AG08395 (cell line): ENCODE results near the gene TASOR.
"Not testable (repeated sequence)": the region's sequence is repeated elsewhere in the genome, so short reads cannot be mapped to it uniquely, and the experiment has no call there.

Experiments
- DNase-seq: peaks from one replicate; pipeline ENCODE4 v3.0.0; 2012; ENCODE audit warnings: mixed read lengths, low spot score

The TASOR gene, protein sequence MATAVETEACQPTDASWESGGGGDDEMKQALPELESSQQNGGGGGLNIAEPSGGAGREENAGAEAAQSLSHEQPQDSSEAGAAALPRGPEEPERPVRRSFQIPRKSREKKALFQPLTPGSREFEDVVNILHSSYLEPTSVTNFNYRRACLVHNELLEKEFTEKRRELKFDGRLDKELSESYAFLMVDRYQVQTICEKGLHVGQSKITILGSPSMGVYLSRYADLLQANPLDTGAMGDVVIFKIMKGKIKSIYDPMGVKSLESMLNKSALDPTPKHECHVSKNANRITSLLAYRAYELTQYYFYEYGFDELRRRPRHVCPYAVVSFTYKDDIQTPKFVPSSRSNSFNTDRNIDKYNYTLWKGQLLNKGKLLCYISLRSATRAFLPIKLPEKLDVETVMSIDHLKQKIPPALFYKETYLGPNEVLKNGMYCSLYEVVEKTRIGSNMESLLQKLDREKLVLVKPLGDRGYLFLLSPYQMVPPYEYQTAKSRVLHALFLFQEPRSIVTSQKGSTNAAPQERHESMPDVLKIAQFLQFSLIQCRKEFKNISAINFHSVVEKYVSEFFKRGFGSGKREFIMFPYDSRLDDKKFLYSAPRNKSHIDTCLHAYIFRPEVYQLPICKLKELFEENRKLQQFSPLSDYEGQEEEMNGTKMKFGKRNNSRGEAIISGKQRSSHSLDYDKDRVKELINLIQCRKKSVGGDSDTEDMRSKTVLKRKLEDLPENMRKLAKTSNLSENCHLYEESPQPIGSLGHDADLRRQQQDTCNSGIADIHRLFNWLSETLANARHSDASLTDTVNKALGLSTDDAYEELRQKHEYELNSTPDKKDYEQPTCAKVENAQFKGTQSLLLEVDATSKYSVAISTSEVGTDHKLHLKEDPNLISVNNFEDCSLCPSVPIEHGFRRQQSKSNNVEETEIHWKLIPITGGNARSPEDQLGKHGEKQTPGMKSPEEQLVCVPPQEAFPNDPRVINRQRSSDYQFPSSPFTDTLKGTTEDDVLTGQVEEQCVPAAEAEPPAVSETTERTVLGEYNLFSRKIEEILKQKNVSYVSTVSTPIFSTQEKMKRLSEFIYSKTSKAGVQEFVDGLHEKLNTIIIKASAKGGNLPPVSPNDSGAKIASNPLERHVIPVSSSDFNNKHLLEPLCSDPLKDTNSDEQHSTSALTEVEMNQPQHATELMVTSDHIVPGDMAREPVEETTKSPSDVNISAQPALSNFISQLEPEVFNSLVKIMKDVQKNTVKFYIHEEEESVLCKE (N-terminal part only)

DNA sequence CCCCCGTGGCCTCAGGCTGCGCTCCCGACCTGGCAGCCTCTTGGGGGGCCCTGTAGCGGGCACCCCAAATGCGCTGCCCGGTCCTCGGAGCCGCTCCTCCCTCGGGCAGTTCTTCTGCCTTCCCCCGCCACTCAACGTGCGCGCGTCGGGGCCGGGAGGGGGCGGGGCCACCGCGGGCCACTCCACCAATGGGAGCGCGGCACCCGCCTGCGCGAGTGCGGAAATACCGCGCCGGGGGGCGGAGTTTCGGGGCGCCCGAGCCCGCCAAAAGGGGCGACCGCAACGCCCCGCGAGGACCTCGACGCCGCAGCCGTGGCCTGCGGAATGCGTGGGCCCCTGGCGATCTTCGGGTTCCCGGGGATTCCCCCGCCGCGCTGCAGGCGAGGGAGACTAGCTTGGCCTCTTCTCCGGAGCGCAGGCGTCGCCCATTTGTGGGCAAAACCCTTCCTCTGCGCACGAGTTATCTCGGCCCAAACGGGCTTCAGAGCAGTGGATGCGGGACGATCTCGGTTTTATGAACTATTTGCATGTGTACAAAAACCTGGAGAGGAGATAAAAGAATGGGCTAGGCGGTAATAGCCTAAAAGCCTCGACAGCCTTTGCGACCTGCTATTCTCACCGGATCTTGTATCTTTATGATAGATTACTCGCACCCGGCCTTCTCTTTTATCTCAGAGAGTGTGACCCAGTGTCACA lies at the start of gene TASOR:
Gene TASOR (minus strand): TSS at position 144 of the 696 bp plus-strand sequence. CDS start 259 bp downstream, outside the sequence.
- peak; percentile 96 for DNase-seq

DNA sequence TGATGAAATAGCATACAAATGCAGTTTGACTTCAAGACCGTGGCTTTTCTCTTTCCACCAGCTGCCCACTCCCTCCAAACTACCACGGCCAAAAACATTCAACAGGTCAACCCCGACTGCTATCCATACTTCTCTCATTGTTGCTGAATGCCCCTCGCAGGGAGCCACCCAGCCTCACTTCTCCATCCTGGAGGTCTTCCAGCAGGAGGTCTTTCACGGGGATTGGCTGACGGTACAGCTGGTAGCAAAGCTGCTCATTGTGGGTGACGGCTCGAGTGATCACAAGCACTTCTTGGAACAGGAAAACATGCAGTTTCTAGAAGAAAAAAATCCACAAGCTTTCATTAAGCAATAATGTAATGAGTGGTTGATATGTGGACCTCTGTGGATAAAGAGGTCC lies 49.0 kb upstream of the TASOR start:
- DNase-seq = no peak

DNA sequence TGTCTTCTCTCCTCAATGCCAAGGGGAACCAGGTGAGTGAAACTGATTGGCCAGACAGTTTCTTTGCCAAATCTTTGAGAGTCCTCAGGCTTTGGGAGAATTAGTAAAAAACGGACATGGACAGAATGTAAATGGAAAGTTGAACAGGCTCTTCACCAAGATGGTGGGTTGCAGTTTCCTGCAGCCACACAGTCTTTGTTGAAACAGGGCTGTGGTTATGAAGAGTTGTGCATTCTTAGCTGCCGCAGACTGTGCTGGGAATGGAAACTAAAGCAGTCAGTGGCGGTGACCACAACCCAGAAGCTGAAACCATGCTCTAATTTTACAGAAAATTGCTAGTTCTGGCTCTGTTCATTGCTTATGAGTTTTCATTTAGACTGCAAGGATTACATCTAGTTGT lies 42.1 kb upstream of the TASOR start:
- DNase-seq = no peak

DNA sequence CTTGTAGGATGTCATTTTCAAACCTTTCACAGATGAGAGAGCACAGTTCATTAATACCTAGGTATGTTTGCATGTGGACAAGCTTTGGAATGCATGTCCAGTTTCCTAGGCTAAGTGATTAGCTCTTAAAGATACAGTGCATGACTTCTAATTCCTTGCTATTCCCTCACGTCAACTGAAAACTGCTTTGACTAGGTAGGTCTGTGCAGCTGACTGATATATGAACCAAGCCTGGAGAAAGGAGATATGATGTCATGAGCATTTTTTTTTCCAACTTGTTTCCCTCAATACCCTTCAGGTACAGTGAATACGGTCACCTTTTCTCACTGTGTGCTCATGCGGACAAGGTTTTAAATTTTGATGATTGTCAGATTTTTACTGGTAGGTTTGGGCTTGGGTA lies 41.6 kb upstream of the TASOR start:
- no peak for DNase-seq

DNA sequence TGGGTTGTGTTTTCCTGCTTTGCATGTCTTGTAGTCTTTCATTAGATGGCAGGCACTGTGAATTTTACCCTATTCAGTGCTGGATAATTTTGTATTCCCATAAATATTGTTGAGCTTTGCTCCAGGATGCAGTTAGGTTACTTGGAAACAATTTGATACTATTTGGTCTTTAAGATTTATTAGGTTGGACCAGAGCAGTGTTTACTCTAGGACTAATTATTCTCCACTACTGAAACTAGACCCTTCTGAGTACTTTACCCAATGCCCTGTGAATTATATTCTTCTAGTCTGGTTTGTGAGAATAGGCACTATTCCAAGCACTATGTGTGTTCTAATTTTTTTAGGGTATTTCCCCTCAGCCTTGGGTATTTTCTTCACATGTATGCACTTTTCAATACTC lies 37.8 kb upstream of the TASOR start:
- no peak for DNase-seq

DNA sequence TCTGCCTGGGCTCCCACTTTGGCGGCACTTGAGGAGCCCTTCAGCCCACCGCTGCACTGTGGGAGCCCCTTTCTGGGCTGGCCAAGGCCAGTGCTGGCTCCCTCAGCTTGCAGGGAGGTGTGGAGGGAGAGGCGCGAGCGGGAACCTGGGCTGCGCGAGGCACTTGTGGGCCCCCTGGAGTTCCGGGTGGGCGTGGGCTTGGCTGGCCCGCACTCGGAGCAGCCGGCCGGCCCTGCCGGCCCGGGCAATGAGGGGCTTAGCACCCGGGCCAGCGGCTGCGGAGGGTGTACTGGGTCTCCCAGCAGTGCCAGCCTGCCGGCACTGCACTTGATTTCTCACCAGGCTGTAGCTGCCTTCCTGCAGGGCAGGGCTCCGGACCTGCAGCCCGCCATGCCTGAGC lies 35.7 kb upstream of the TASOR start:
- not testable (repeated sequence) for DNase-seq

DNA sequence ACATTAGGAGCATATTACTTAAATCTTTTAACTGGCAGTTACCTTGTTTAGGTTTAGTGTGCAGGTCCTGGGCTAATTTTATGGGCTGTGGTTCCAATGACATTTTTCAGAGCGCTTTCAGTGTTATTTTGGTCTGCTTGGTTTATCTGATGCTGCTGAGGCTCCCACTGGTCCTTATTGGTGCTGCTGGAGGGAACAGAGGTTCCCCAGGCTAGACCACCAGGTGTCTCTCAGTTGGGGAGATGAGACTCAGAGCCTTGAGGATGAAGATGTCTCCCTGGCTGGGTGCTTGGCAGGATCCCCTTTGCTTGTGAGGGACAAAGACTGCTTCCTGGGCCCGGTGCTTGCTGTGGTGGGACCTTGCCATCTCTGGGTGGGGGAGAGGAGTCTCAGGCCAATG lies 28.3 kb upstream of the TASOR start:
- no peak for DNase-seq

DNA sequence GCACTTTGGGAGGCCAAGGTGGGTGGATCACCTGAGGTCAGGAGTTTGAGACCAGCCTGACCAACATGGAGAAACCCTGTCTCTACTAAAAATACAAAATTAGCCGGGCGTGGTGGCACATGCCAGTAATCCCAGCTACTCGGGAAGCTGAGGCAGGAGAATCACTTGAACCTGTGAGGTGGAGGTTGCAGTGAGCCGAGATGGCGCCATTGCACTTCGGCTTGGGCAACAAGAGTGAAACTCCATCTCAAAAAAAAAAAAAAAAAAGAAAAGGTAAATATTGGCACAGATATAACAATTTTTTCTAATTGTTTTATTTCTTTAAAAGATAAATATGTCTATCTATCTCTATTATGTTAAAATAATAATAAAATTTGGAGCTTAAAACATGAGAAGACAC lies 24.3 kb upstream of the TASOR start:
- DNase-seq = not testable (repeated sequence)

DNA sequence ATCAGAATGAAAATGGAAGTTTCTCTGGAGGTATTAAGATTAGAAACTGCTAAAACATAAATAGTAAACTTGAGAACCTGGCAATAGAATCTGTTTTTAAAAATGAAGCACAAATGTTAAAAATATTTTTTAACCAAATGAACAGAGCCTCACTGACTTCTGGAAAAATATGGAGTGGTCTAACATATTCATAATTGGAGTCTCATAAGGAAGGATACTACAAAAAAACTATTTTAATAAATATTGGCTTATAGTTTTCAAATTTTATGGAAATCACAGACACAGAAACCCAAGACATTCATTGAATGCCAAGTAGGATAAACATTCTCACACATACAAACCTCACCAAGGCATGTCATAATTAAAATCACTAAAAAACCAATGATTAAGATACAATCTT lies 23.6 kb upstream of the TASOR start:
- DNase-seq = no peak

DNA sequence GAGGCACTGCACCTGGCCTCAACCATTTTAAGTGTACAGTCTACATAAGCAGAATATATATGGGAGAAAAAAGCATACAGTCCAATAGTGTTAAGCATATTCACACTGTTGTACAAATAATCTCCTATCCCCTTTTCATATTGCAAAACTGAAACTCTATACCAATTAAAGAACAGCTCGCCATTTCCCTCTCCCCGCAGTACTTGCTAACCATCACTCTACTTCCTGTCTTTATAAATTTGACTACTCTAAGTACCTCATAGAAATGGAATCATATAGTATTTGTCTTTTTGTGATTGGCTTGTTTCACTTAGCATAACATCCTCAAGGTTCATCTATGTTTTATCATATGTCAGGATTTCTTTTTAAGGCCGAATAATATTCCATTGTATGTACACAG lies 21.6 kb upstream of the TASOR start:
- DNase-seq = no peak

DNA sequence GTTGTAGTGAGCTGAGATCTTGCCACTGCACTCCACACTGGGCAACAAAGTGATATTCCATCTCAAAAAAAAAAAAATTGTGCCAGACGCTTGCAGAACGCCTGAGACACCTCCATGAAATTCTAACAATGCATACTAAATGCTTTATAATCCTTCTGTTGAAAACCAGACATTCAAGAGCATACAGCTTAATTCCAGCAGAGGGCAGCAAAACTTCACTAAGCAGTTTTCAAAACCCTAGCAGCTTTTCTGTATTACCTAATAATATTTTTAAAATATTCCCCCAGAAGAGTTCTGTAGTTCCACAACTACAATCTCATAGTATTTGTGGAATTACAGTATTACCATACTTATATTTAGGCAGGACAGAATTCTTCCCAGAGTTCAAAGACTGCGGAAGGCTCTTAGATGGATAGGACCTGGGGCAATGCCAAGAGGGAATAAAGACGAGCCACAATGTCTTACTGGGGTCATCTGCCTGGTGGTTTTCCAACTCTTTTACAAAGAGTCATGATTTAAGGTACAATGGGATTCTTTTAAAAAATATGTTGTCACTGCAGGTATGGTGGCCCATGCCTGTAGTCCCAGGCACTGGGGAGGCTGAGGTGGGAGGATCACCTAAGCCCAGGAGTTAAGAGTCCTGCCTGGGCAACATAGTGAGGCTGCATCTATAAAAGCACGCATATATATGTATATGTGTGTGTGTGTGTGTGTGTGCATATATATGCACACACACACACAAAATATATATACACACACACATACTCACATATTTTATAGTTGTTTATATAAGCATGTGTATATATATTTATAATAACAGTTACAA lies 19.6 kb upstream of the TASOR start:
- peak; percentile 69 for DNase-seq

DNA sequence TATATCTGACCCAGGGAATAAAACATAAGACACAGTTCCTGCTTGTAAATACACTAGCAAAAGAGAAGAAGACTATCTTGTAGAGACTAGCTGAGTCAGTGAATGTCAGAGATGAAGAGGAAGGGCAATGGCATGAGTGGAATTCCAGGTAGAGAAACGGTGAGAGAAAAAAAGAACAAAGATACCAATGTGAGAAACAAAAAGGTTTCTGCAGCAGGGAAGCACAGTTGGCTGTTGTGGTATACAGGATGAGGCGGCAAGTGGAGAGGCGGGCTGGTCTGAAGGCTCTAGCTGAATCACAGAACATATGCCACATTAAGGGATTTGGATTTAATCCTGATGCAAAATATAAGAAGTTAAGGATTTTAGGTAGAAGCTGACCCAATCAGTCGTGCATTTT lies 17.1 kb upstream of the TASOR start:
- no peak for DNase-seq

DNA sequence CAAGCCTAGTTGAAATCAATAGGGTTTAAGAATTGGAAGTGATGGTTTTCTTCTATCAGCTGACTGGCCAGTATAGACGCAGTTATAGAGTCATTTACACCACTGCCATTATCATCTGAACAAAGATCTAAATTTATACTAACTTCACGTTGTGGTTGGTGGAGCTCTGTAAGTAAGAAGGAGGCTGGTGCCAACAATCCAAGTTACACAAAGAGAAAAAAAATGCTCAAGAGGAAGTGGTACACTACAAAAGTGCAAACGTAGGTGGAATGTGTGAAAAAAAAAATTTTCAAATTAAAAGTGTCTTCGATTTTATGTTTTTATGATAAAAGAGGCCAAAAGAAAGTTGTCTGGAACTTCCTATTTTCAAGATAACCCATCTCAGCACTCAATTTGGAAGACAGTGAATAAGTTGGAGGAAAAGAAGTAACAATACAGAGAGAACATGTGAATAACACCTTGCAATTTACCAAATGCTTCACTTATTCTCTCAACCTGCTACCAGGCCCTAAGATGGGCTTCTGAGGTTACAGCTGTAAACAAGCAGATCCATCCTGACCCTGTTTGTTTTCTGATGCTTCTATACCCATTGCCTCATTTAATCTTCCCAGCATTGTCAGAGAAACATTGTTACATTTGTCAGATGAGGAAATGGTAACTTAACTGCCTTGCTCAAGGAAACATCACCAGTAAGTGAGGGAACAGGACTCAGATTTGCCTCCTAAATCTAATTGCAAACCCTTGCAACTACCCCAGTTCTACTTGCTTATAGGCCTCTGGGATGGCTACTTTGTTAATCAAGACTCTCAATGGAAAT lies 12.0 kb upstream of the TASOR start:
- no peak for DNase-seq

DNA sequence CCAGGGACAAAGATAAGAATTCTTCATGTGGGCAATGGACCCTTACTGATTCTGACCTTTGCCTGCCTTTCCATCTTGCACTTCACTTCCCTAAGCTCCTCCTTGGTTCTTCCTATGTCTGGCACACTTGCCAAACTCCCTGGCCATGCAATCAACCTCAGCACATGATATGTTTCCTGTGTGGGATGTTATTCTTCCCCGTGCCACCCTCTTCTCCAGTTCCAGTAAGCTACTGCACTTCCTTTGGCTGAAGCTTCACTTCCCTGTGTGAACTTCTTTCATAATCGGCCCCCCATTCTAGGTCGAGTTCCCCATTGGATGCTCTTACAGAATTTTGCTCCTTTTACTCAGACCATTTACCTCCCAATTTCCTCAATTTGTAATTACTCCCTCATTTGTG lies 10.7 kb upstream of the TASOR start:
- DNase-seq = no peak

DNA sequence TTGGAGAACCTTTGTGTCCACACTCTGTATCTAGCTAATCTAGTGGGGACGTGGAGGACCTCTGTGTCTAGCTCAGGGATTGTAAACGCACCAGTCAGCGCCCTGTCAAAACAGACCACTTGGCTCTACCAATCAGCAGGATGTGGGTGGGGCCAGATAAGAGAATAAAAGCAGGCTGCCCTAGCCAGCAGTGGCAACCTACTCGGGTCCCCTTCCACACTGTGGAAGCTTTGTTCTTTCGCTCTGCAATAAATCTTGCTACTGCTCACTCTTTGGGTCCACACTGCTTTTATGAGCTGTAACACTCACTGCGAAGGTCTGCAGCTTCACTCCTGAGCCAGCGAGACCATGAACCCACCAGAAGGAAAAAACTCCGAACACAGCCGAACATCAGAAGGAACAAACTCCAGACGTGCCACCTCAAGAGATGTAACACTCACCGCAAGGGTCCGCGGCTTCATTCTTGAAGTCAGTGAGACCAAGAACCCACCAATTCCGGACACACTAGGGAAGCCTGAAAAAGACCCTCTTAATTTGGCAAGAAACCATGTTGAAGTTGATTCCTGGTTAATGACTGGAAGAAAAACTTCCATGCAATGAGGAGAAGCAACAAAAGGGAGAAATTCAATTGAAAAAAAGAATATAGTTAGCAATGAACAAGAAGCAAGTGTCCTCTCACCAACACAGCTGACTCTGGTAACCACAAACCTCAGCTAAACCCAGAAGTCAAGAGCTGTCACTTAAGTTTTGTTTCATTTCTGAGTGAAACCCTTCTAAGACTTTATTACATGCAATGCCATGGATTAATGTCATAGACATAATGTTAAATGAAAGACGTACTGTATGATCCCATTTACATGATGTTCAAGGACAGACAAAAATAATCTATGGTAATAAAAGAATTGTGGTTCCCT lies 9.7 kb upstream of the TASOR start:
- DNase-seq = not testable (repeated sequence)

DNA sequence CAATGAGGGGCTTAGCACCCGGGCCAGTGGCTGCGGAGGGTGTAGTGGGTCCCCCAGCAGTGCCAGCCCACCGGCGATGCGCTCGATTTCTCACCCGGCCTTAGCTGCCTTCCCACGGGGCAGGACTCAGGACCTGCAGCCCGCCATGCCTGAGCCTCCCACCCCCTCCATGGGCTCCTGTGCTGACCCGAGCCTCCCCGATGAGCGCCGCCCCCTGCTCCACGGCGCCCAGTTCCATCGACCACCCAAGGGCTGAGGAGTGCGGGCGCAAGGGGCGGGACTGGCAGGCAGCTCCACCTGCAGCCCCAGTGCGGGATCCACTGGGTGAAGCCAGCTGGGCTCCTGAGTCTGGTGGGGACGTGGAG lies 8.9 kb upstream of the TASOR start:
- DNase-seq = not testable (repeated sequence)

DNA sequence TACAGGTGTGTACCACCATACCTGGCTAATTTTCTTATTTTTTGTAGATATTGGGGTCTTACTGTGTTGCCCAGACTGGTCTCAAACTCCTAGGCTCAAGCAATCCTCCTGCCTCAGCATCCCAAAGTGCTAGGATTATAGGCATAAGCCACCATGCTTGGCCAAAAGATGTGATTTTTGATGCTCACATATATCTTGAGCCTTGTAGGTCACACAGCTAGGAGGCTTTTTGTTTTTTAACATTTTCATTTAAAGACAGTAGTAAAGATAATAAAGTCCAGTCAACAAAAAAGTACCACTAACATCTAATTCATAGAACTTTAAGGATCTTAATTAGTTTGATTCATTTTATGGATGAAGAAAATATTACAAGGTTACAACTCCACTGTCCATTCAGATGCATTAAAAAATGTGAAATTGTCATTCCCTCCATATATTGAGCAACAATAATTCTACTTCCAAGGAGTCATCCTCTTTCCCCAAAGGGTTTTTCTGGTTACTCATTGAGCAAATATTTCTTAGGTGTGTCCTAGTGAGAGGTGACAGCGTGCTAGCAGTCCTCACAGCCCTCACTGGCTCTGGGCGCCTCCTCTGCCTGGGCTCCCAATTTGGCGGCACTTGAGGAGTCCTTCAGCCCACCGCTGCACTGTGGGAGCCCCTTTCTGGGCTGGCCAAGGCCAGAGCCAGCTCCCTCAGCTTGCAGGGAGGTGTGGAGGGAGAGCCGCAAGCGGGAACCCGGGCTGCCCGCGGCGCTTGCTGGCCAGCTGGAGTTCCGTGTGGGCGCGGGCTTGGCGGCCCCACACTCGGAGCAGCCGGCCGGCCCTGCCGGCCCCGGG lies 8.3 kb upstream of the TASOR start:
- DNase-seq = peak; percentile 12

DNA sequence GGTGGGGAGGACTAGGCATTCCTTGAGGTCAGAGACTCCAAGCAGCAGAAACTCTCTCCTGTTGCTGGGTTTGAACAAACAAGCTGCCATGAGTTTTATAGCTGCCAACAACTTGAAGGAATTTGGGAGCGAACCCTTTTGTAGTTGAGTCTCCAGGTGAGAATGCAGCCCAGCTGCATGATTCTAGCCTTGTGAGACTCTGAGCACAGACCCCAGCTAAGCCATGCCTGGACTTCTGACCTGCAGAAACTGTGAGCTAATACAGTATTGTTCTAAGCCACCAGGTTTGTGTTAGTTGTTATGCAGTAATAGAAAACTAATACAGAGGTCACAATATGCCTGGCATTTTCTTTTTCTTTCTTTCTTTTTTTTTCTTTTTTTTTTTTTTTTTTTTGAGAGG lies 6.2 kb upstream of the TASOR start:
- DNase-seq = no peak
